Mucosa of rectum (tissue), 2 donors: Measurements from ENCODE around the gene PHACTR4.
"Not testable (repeated sequence)": the region's sequence is repeated elsewhere in the genome, so short reads cannot be mapped to it uniquely, and the experiment has no call there.

Source experiments
- H3K27ac ChIP-seq, 2 donors: one replicate each; pipeline ENCODE4 v1.7.0; 2013; ENCODE audit warnings: inconsistent platforms in 2 of 2, low read depth in 2 of 2, low read length in 2 of 2
- H3K27me3 ChIP-seq, 2 donors: one replicate each; pipeline ENCODE4 v1.7.0; 2013; ENCODE audit warnings: low read length in 2 of 2; ENCODE audit not compliant: control insufficient read depth in 2 of 2, insufficient read depth in 2 of 2
- H3K36me3 ChIP-seq, 2 donors: one replicate each; pipeline ENCODE4 v1.7.0; 2013; ENCODE audit warnings: low read length in 2 of 2; ENCODE audit not compliant: control insufficient read depth in 2 of 2, insufficient read depth in 2 of 2
- H3K4me1 ChIP-seq, 2 donors: one replicate each; pipeline ENCODE4 v1.7.0; 2013; ENCODE audit warnings: low read length in 2 of 2, mild to moderate bottlenecking in 1 of 2; ENCODE audit not compliant: control insufficient read depth in 2 of 2, insufficient read depth in 2 of 2
- H3K4me3 ChIP-seq, 2 donors: one replicate each; pipeline ENCODE4 v1.7.0; 2013; ENCODE audit warnings: low read length in 2 of 2
- H3K9ac ChIP-seq, 2 donors: one replicate each; pipeline ENCODE4 v1.7.0; 2013; ENCODE audit warnings: low read length in 2 of 2, low read depth in 1 of 2, mild to moderate bottlenecking in 1 of 2
- H3K9me3 ChIP-seq, 2 donors: one replicate each; pipeline ENCODE4 v1.7.0; 2013; ENCODE audit warnings: low read length in 2 of 2; ENCODE audit not compliant: control insufficient read depth in 2 of 2
- donor health status: healthy.
- donor health status: Normal muscosa, but diverticular disease.

PHACTR4 gene

GRCh38 chr1:28340221-28340974 is 29.1 kb upstream of the PHACTR4 start:
- peaks cover 5 to 6% of the 10 kb centered on the region in 2 donors for H3K36me3 ChIP-seq
- H3K27me3 ChIP-seq, result no peaks in the 10 kb centered on the region
- H3K27ac ChIP-seq, result no peak overlapping the region
- no peak overlapping the region for H3K4me3 ChIP-seq
- no peak overlapping the region for H3K9ac ChIP-seq
- H3K9me3 ChIP-seq, result no peaks in the 10 kb centered on the region
- H3K4me1 ChIP-seq, result no peaks in the 10 kb centered on the region

GRCh38 chr1:28341591-28341990 is 27.9 kb upstream of the PHACTR4 start:
- no peaks in the 10 kb centered on the region for H3K36me3 ChIP-seq
- H3K4me3 ChIP-seq, result no peak overlapping the region
- H3K9me3 ChIP-seq, result no peaks in the 10 kb centered on the region
- no peaks in the 10 kb centered on the region for H3K27me3 ChIP-seq
- no peak overlapping the region for H3K9ac ChIP-seq
- no peak overlapping the region for H3K27ac ChIP-seq
- H3K4me1 ChIP-seq, result no peaks in the 10 kb centered on the region

GRCh38 chr1:28343405-28343804 is 26.1 kb upstream of the PHACTR4 start:
- Histone ChIP-seq H3K4me1 (no peaks in the 10 kb centered on the region), H3K9ac (no peak overlapping the region), H3K9me3 (no peaks in the 10 kb centered on the region), H3K36me3 (no peaks in the 10 kb centered on the region), H3K27me3 (no peaks in the 10 kb centered on the region), H3K4me3 (no peak overlapping the region), H3K27ac (no peak overlapping the region)

- not testable (repeated sequence) for H3K27me3 ChIP-seq, H3K9me3 ChIP-seq, H3K4me3 ChIP-seq, H3K4me1 ChIP-seq, H3K9ac ChIP-seq, H3K27ac ChIP-seq, H3K36me3 ChIP-seq
Measured at GRCh38 chr1:28353248-28353810, 16.2 kb upstream of the PHACTR4 start.

- Histone ChIP-seq H3K36me3 (no peaks in the 10 kb centered on the region), H3K9me3 (no peaks in the 10 kb centered on the region), H3K4me1 (no peaks in the 10 kb centered on the region), H3K4me3 (no peak overlapping the region), H3K27ac (no peak overlapping the region), H3K9ac (no peak overlapping the region), H3K27me3 (no peaks in the 10 kb centered on the region)
Measured at GRCh38 chr1:28354121-28354520, 15.4 kb upstream of the PHACTR4 start.

GRCh38 chr1:28358716-28359115 is 10.8 kb upstream of the PHACTR4 start:
- Histone ChIP-seq H3K4me1 (peaks cover 0 to 2% of the 10 kb centered on the region in 2 donors), H3K9me3 (no peaks in the 10 kb centered on the region), H3K36me3 (no peaks in the 10 kb centered on the region), H3K27me3 (no peaks in the 10 kb centered on the region), H3K9ac (no peak overlapping the region), H3K27ac (no peak overlapping the region), H3K4me3 (no peak overlapping the region)

- H3K9ac ChIP-seq, result no peak overlapping the region
- H3K36me3 ChIP-seq, result no peaks in the 10 kb centered on the region
- no peak overlapping the region for H3K4me3 ChIP-seq
- no peak overlapping the region for H3K27ac ChIP-seq
- no peaks in the 10 kb centered on the region for H3K9me3 ChIP-seq
- peaks cover 0 to 2% of the 10 kb centered on the region in 2 donors for H3K4me1 ChIP-seq
- H3K27me3 ChIP-seq, result no peaks in the 10 kb centered on the region
Measured at GRCh38 chr1:28359592-28360239, 9.8 kb upstream of the PHACTR4 start.

- Histone ChIP-seq H3K9me3 (no peaks in the 10 kb centered on the region), H3K36me3 (no peaks in the 10 kb centered on the region), H3K27ac (no peak overlapping the region), H3K4me3 (no peak overlapping the region), H3K4me1 (peaks cover 8 to 9% of the 10 kb centered on the region in 2 donors), H3K27me3 (no peaks in the 10 kb centered on the region), H3K9ac (no peak overlapping the region)
Measured at GRCh38 chr1:28364888-28365287, 4.7 kb upstream of the PHACTR4 start.

GRCh38 chr1:28365864-28366263 is 3.7 kb upstream of the PHACTR4 start:
- peak overlapping the region; percentile 5 to 74 for H3K27ac ChIP-seq
- peaks cover 8 to 9% of the 10 kb centered on the region in 2 donors for H3K4me1 ChIP-seq

GRCh38 chr1:28368608-28369007 is 932 bp upstream of the PHACTR4 start:
- H3K4me1 ChIP-seq, result peaks cover 9 to 10% of the 10 kb centered on the region in 2 donors
- peak overlapping the region in 1 of 2 donors; percentile 96 for H3K27ac ChIP-seq
- not testable (repeated sequence) for H3K36me3 ChIP-seq, H3K27me3 ChIP-seq, H3K9me3 ChIP-seq, H3K4me3 ChIP-seq, H3K9ac ChIP-seq

More at GRCh38 chr1:28365864-28366263, 3.7 kb upstream of the PHACTR4 start:
- no peaks in the 10 kb centered on the region for H3K36me3 ChIP-seq
- H3K9me3 ChIP-seq, result no peaks in the 10 kb centered on the region
- no peaks in the 10 kb centered on the region for H3K27me3 ChIP-seq
- no peak overlapping the region for H3K9ac ChIP-seq
- H3K4me3 ChIP-seq, result no peak overlapping the region
